Stimulated activated CD8-positive, alpha-beta memory T cell treated with anti-CD3 and anti-CD28 coated beads, Interleukin-4, amount 100 ng/mL, for 4 hours (primary cell): Measurements from ENCODE around the gene TRMT11.
"Not testable (repeated sequence)": the region's sequence is repeated elsewhere in the genome, so short reads cannot be mapped to it uniquely, and the experiment has no call there.

Experiments used
- DNase-seq, 2 donors: peaks; one replicate each; pipeline ENCODE4 v3.0.0-alpha.2; 2020; ENCODE audit warnings: low read depth in 2 of 2, low spot score in 1 of 2

The TRMT11 gene

DNA sequence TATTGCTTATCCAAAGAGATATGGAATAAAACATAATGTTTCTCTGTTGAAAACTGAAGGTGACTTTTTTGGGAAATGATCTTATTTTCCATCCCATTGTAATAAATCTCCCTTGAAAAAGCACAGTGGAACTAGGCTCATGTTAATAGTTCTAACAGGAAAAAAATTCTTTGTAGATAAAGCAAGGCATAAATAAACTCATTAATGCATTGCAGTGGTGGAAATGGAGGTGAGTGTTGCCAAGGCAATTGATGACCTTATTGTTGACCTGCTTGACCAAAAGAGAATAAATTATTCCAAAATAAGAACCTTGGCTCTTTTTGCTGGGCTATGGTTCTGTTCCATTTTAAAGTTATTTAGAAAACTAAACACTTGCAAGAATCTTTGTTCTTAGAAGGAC, 55.2 kb downstream of the TRMT11 start:
- DNase-seq = no peak

DNA sequence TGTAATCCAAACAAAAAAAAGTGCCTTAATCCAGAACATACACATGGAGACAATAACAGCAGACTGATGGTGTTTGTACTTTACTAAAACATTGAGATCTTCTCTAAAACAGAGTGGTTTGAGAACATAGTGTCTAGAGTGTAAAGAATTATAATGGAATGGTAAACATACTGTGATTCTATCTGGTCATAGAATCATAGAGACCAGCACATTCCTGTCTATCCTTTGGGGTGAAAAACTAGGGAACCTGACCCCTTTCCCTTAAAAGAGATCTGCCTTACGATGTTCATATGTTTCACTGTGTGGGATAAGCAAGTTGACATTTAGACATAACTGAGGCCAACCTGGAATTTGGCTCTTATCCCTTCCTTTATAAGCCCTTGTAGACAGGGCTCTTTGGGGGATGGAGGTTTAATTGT, 55.7 kb downstream of the TRMT11 start:
- DNase-seq = no peak

DNA sequence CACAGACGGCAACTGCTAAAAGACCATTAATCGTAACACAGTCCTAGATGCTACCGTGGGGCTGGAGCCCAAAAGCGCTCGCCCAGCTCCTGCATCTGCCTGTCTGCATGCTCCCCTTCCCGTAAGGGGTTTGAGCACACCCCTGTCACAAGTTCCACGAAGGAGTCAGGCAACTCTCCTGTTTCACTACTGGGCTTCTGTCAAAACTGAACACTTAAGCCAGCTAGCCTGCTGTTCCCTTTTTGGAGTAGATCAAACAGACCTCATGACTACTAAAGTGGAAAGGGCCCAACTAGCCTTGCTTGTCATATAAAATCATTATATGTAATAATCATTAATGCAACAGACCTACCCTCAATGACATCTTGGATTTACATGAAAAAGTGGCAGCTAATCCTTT, 61.3 kb downstream of the TRMT11 start:
- no peak for DNase-seq

DNA sequence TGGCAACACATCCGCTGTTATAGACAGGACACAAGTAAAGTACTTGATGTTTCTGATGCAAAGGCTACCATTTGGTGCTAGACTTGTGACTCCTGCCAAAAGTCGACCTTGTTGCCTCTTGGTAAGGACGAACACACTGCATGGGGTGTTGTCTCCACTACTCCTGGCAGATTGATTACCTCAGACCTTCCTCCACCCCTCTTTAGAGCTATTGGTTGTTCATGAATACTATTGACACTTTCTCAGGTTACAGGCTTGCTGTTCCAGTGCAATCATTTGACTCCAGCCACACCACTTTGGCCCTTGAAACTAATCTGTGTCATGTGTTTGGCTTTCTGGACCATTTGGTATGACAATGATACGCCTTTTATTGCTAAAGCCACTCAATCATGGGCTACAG, 62.3 kb downstream of the TRMT11 start:
- DNase-seq = no peak

DNA sequence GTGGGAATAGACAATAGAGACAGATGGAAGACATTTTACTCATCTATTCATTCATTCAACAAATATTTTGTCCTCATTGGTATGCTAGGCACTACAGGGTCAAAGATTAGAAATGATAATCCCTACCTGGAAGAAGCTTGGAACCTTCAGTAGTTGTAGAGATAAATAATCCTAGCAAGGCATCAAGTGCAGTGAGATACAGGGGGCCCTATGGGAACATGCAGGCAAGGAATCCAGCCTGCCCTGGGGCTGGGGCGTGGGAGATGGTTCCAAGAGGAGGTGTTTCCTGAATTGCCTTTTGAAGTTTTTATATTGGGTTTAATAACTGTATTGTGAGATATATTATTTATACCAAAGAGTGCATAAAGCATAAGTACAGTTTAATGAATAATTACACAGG, 64.5 kb downstream of the TRMT11 start:
- DNase-seq = no peak

DNA sequence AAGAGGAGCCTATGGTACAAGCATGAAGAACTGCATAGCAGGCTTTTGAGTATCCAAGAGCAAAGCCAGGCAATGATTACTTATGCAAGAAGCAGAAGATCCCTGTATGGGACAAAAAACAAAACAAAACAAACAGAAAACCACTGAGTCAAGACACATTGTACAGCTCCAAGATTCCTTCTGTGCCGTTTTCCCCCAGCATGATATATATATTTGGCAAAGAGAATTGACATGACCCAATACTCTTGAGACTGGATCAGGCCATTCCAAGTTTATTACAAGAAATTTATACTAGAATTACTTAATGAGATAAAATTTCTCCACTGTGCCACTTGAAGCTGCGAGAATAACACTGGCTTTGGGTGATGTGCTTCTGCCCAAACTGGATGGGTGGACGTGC, 65.5 kb downstream of the TRMT11 start:
- DNase-seq = no peak

DNA sequence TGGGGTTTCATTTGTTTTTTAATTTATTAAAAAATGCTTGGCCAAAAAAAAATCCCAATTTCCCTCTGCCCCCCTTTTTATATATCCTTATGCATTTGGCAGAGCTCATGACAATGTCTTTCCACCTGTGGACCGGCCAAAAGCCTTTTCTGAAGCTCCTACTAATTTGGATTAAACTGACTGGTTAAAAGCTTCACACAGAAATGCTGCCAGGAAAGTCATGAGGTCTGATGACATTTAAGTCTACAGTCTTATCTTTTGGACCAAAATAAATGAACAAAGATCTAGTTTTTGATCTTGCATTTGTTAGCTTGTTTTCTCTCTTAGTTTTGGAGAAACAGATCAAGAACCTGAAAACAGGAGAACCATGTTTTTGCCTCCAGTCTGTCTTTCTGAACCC, 66.1 kb downstream of the TRMT11 start:
- no peak for DNase-seq

DNA sequence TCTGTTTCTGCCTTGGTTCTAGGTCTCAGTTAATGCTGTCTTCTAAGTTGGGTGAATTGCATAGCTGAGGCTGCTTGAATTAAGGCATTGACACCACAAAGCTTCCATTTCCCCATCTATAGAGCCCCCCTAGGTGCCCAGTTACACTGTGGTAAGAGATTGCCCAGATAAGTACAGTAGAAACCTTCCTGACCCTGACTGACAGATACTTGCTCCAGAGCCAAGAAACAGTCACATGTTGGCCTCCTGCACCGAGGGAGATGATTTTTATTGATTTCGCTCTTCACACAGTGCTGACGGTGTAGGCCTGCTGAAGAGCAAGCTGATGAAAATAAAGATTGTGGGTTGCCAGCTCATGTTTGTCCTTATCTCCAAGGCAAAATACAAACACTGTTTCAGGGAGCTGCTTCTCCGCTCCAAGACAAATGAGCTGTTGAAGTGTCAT, 67.9 kb downstream of the TRMT11 start:
- DNase-seq = no peak

DNA sequence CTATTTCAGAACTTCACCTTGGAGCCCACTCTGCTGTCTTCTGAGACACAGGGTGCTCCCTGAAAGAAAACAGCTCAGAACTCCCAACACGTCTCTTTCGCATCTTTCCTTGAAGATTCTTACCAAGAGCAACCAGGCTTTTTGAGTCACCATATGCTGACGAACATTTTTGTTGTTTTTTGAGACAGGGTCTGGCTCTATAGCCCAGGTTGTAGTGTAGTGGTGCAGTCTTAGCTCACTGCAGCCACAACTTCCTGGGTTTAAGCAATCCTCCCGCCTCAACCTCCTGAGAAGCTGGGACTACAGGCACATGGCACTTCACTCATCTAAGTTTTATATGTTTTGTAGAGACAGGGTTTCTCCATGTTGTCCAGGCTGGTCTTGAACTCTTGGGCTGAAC, 68.5 kb downstream of the TRMT11 start:
- DNase-seq = no peak

DNA sequence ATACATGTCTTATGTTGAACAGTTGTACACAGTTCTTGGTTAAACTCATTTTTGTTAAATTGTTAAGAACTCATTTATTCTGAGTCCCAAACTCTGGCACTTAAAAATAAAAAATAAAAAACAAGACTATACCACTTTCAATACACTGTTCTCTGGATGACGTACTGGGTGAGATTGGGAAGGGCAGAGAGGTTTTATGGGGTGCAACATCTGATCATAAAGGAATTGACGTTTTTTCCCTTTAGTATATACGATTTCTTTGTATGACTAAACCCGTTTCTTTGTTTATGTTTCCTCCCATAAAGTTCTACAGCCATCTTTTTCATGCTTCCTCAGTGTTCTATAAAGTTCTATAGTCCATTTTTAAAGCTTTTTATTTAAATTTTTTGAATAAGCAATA, 69.1 kb downstream of the TRMT11 start:
- no peak for DNase-seq

DNA sequence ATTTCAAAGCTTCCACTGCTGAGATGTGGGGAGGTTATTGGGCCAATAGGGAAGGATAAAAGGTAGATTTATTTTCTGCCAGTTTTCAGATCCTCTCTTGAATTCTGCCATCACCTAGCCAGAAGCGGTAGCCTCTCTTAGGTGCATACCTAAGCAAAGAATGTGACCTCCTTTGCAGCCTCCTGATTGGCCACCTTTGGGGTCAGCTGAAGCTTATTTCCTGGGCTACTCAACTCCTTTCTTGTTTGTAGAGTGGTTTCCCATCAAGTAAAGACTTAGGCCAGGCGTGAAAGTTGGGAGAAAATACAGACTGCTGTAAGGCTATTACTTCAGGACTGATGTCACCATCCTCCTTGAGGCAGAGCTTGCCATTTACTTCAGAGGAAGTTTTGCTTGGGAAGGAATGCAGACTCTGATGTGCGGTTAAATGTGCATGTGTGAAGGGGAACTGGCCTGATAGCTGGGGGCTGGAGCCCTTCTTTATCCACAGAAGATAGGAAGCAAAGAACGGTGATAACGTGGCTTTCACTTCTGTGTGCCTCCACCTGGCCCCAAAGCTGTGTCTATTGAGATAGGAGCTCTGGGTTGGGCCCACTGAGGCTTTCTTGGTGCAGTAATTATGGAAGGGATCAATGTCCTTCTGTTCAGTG, 70.1 kb downstream of the TRMT11 start:
- no peak for DNase-seq

DNA sequence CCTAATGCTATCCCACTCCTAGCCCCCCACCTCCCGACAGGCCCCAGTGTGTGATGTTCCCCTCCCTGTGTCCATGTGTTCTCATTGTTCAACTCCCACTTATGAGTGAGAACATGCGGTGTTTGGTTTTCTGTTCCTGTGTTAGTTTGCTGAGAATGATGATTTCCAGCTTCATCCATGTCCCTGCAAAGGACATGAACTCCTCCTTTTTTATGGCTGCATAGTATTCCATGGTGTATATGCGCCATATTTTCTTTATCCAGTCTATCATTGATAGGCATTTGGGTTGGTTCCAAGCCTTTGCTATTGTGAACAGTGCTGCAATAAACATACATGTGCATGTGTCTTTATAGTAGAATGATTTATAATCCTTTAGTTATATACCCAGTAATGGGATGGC, 71.7 kb downstream of the TRMT11 start:
- DNase-seq = not testable (repeated sequence)

DNA sequence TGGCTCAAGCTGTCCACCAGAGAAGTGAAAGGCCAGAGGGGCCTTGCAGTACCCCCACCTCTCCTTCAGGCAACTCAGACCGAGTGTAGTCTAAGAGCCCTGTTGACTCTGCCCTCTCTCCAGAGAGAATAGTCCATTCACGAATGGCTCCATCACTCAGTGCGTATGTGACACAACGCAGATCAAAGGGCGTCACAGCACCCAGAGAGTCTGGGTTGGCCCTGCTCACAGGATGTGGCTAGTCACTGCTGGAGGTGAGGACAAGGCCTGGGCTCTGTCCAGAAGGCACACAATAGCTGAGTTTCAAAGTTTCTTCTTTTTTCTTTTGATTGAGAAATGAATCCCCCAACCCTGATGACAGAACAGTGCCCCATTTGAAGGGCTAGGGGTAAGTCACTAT, 74.1 kb downstream of the TRMT11 start:
- no peak for DNase-seq

DNA sequence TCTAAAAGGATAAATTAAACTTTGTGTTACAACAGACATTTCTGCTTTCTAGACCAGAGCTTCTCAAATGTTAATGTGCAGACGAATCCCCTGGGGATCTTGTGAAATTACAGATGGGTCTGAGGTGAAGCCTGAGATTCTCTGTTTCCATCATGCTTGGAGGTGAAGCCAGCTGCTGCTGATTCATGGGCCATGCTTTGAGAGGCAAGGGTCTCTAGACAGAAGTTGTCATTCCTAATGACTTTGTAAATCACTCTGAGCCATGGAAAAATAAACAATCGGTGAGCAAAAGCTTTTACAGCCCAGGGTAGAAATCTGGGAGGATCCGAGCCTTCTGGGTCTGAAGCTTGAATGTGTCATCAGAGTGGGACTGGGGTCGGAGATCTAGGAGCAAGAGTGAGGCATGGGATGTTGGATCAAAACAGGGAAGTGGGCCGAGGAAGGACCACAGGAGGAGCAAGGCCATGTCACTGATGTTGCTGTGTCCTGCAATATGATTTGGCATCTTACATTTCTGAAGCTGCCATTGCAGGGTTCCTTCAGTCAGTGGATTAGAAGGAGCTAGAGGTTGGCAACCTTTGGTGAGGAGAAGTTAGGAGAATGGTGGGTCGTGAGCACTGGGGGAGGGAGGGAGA, 77.3 kb downstream of the TRMT11 start:
- no peak for DNase-seq

DNA sequence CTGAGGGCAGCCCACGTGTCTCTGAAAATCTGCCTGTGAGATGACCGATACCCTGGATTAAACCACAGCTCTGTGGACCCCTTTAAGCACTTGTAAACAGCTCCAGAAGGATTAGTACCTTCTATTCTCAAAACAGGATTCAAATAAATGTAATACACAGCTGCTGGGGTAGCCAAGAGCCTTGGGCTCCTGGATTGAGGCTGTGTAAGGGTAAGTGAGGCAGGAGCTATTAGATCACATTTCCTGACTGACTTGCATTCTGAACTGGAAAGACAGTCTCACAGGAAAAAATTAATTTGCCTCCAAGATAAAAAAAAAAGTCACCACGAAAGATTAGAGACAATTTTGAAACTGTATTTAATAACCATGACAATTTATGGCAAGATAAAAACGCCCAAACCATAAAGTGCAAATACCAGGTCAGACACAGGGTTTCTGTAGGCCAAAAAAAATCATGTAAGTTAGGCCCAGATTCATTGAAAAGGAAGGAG, 78.0 kb downstream of the TRMT11 start:
- no peak for DNase-seq

DNA sequence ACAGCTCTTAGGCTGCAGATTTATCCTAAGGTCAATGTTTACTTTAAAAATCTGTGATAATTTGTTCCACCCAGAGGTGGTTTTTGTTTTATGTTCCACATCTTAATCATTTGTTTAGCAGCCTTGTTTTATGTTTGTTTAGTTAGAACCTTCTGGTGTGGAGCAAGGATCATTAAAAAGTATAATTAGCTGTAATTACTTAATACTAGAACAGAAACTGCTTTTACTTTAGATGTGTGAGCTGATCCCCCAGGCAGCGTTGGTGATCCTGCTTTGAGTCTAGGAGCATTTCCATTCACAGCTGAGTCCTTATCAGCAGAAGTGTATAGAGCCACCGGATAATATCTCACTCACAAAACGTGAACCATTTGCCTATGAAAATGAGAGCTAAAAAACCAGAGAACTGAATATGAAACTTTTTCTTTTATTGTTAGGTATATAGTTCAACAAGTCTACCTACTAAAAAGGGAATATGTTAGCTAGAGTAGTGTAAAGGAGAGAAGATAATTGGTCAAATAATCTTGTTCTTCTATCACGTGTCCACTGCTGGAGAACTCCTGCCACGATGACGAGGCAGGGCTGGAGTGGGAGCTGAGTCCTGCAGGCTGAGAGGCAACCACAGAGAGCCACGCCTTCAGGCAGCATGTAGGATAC, 78.5 kb downstream of the TRMT11 start:
- no peak for DNase-seq

DNA sequence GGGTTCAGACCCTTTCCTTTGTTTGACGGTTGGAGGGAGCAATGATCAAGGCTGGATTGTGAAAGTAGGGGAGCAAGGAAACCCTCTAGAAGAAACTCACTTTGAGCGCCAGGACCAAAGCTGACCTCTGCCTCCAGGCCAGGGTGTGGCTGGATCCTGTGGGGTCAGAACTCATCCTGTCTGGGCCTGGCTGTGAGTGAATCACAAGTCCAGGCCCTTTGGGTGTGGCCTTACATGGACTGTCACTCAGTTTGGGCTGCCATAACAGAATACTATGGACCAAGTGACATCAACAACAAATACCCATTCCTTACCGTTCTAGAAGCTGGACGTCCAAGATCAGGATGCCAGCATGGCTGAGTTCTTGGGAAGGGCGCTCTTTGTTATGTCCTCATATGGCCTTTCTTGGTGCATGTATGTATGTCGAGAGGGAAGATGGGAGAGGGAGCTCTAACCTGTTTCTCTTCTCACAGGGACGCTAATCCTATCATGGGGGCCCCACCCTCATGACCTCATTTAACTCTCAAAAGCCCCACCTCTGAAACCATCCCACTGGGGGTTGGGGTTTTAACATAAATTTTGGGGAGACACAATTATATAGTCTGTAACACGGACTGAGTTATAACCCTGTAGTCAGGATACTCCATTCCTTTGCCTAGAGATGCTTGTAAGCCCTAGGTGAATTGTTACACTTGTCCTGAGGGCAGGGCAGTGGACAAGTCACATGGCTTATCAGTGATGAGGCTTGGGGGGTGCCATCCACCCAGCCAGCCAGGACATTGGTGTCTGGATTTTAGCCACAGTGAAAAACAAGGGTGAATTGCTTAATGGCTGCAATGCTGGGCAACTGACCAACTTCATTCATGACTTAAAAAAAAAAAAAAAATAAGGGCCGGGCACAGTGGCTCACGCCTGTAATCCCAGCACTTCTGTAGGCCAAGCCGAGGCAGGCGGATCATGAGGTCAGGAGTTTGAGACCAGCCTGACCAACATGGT, 80.0 kb downstream of the TRMT11 start:
- DNase-seq = no peak

DNA sequence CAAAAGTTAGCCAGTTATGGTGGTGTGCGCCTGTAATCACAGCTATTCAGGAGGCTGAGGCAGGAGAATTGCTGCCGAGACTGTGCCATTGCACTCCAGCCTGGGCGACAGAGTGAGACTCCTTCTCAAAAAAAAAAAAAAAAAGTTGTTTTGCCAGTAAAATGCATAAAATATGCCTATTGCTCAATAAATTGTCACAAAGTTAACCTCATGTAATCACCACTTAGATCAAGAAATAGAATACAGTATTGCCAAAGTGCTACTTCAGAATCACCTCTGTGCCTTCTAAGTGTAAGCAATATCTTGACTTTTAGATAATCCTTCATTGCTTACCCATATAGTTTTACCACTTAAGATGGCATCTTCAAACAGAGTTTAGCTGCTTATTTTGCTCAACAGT, 80.7 kb downstream of the TRMT11 start:
- no peak for DNase-seq

DNA sequence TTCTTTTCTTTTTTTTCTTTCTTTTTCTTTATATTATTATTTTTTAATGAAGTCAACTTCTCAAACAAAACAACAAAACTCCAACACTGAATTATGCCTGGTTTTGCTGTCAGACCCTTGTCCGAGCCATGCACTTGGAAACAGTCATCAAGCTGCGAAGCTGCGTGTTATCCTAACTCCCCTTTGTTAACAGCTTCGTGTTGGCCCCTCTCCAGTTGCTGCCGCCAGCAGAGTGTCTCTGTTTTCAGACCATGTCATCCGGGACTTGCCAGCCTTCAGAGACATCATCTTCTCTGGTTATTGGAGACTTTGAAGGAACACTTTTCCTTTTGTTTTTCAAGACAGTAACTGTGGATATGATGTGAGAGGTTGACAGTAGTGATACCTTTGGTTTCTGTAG, 83.1 kb downstream of the TRMT11 start:
- no peak for DNase-seq

DNA sequence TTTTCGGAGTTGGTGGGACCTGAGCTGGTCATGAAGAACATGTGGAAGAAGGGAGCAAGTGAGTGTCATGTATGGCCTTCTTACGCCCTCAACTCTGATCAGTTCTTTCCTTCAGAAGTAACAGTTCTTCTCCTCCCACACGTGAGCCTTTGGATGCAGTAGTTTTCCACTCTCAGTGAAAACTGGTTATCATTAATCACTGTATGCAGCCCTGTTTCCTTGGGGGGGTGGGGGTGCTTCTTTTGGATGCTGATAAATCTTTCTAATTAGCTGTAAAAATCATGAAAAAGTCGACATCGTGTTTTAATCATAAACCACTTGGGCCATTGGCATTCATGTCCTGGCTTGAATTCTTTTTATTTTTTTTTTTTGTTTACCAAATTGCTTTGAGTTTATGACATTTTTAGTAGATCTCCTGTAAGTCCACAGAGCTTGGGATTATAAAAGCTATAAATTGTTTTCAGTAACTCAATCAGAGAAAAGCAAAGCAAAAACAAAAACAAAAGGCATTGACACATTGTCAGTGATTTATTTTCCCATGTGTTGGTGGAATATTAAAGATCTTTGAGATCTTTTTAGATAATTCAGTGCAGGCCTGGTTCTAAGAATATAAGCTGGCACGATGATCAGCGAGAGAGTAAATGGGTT, 84.8 kb downstream of the TRMT11 start:
- DNase-seq = no peak

DNA sequence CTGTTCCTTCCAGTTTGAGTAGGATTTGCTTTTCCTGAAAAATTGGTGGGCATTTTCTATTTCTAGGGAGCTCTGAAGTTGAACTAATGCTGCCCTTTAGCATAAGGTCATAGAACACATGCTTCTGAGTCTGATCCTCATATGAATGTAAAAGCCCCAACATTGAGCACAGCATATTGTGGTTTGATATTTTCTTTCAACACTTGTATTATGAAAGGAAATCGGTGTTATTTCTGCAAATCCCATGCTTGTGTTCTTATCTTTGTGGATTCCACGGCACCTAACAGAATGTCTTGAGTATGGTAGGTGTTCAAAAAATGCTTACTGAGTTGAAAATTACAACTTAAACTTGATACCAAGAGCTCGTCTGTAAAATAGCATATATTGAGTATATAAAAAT, 85.8 kb downstream of the TRMT11 start:
- no peak for DNase-seq
